Astrocyte (in vitro differentiated cells and primary cell): ENCODE data around the gene ZNF782.

Source experiments
- EZH2 ChIP-seq: IDR thresholded peaks from 2 replicates; pipeline ENCODE4 v1.6.1; 2012; ENCODE audit warnings: mild to moderate bottlenecking, low read length, inconsistent platforms; ENCODE audit not compliant: insufficient read depth
- TF ChIP-seq, protein P1 (sequence below): IDR thresholded peaks from 2 replicates; pipeline ENCODE4 v1.5.1; 2011; ENCODE audit warnings: low read depth, mild to moderate bottlenecking, inconsistent platforms, low read length, moderate library complexity; ENCODE audit not compliant: insufficient read depth

DNA sequence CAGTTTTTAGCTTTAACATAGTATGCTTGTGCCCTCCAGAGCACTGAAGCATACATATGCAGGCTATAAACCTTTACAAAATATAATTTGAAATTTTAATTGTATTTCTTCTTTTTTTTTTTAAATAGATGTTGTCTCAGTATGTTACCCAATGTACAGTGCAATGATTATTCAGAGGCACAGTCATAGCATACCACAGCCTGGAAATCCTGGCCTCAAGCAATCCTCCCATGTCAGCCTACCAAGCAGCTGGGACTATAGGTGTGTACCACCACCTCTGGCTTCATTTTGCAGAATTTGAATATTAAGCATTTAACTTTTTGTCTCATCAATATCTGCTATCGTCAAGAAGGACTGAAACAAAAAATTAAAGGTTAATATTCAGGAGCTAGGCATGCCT lies 16.9 kb upstream of the ZNF782 start:
- TF ChIP-seq EZH2 = no peak
- TF ChIP-seq, protein P1, sequence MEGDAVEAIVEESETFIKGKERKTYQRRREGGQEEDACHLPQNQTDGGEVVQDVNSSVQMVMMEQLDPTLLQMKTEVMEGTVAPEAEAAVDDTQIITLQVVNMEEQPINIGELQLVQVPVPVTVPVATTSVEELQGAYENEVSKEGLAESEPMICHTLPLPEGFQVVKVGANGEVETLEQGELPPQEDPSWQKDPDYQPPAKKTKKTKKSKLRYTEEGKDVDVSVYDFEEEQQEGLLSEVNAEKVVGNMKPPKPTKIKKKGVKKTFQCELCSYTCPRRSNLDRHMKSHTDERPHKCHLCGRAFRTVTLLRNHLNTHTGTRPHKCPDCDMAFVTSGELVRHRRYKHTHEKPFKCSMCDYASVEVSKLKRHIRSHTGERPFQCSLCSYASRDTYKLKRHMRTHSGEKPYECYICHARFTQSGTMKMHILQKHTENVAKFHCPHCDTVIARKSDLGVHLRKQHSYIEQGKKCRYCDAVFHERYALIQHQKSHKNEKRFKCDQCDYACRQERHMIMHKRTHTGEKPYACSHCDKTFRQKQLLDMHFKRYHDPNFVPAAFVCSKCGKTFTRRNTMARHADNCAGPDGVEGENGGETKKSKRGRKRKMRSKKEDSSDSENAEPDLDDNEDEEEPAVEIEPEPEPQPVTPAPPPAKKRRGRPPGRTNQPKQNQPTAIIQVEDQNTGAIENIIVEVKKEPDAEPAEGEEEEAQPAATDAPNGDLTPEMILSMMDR = no peak
